HL-60/S4 treated with retinoic acid at 250 ng/mL for 4 days and 3 days (cell line): ENCODE measurements around the gene DDX39A.
"Not testable (repeated sequence)": the region's sequence is repeated elsewhere in the genome, so short reads cannot be mapped to it uniquely, and the experiment has no call there.

Experiments used
- in situ Hi-C: fragments of 300-500 bp; cut with MboI; formaldehyde crosslinking; loops from 2 replicates; pipeline ENCODE4 v1.7.0; 2022; ENCODE audit warnings: low sequenced_read_pairs

Gene DDX39A

DNA sequence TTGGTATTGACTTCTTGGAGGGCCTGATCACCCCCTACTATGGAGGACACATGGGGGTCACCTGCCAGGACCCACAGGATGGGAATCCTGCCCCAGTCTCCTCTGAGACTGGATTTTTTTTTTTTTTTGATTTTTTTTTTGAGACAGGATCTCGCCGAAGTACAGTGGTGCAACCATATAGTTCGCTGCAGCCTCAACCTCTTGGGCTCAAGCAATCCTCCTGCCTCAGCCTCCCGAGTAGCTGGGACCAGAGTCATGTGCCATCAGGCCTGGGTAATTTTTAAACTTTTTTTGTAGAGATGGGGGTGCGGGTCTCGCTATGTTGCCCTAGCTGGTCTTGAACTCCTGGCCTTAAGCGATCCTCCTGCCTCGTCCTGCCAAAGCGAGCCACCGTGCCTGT is 52.1 kb downstream of the DDX39A start:
- in situ Hi-C loops, result no loop called here

DNA sequence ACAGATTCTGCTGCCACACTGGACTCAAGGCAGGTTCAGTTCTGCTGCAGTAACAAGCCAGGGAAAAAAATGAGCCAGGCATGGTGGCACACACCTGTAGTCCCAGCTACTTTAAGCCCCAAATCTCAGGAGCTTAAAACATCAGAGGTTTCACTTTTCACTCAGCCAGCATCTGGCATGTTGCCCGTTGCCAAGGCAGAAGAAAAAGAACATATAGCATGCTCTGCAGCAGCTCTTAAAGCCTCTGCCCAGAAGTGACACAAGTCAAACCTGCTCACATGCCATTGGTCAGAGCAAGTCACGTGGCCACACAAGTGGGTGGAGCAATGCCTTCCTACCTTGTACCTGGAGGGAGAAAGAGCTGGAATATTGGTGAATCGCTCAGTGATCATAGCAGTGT is 52.6 kb downstream of the DDX39A start:
- in situ Hi-C loops, result no loop called here

DNA sequence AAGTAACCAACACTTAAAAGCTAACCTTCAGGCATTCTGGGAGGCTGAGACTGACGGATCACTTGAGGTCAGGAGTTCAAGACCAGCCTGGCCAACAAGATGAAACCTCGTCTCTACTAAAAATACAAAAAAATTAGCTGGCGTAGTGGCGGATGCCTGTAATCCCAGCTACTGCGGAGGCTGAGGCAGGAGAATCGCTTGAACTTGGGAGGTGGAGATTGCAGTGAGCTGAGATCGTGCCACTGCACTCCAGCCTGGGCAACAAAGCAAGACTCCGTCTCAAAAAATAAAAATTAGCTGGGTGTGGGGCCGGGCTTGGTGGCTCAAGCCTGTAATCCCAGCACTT is 55.1 kb downstream of the DDX39A start:
- in situ Hi-C loops, result not testable (repeated sequence)

DNA sequence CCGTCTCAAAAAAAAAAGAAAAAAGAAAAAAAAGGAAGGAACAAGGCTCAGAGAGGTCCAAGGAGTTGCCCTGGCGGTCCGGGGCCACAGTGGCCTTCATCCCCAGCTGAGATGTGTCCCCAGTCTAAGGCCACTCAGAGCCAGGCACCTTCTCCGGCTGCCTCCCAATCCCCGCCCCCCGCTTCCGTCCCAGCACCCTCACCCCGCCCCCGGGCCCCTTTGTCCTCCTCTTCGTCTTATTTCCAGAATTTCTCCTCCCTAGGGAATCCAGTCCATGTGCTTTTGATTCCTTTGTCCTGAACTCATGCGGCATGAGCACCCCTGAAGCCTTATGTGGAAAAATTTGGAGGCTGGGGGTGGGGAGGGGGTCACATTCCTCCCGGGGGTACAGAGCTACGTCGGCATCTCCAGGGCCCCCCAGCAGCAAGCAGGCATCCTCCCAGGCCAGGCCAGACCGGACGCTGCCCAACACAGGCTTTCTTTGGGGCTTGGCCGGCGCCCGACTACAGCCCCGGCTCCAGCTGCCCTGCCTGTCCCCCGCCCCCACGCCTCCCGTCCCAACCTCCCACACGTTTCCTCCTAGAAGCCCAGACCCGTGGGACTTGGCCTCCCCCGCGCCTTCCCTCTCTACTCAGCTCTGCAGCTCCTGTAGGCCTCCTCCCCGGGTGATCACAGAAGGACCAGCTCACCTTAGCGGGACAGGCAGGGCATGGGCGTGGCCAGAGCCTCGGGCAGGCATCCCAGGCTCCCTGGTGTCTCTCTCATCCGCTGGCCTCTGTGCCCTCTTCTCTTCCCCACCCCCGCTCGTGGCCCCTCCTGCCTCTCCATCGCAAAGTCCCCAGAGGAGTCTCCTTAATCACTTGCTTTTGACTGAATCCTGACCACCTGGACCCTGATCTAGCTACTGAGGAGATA is 55.7 kb downstream of the DDX39A start:
- in situ Hi-C loops, result no loop called here

DNA sequence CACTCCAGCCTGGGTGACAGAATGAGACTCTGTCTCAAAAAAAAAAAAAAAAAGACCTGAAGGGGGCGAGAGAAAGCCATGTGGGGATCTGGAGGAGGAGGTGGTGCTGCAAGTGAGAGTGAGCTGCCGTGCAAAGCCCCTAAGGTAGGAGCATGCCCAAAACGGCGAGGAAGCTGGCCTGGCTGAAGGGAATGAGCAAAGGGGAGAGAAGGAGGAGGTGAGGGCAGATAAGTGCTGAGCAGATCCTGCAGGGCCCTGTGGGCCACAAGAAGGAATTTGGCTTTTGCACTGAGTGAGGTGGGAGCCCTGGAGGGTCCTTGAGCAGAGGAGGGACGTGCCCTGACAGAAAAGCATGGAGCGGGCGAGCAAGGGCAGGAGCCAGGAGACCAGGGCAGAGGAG is 57.3 kb downstream of the DDX39A start:
- in situ Hi-C loops, result no loop called here
